H54 (cell line): ENCODE results near the gene METTL6.
"Not testable (repeated sequence)": the region's sequence is repeated elsewhere in the genome, so short reads cannot be mapped to it uniquely, and the experiment has no call there.

ENCODE experiments used
- DNase-seq: peaks from one replicate; pipeline ENCODE4 v3.0.0; 2011; ENCODE audit warnings: low spot score, mixed read lengths; ENCODE audit not compliant: insufficient read length
- FAIRE-seq: peaks from 3 replicates; lab custom pipeline; 2011; peaks lifted over from hg19 to GRCh38; lab: Jason Lieb, UNC
- POLR2A ChIP-seq: IDR thresholded peaks from 2 replicates; pipeline ENCODE4 v1.6.1; 2011; ENCODE audit warnings: low read depth, mild to moderate bottlenecking, low read length

METTL6 gene, protein sequence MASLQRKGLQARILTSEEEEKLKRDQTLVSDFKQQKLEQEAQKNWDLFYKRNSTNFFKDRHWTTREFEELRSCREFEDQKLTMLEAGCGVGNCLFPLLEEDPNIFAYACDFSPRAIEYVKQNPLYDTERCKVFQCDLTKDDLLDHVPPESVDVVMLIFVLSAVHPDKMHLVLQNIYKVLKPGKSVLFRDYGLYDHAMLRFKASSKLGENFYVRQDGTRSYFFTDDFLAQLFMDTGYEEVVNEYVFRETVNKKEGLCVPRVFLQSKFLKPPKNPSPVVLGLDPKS

DNA sequence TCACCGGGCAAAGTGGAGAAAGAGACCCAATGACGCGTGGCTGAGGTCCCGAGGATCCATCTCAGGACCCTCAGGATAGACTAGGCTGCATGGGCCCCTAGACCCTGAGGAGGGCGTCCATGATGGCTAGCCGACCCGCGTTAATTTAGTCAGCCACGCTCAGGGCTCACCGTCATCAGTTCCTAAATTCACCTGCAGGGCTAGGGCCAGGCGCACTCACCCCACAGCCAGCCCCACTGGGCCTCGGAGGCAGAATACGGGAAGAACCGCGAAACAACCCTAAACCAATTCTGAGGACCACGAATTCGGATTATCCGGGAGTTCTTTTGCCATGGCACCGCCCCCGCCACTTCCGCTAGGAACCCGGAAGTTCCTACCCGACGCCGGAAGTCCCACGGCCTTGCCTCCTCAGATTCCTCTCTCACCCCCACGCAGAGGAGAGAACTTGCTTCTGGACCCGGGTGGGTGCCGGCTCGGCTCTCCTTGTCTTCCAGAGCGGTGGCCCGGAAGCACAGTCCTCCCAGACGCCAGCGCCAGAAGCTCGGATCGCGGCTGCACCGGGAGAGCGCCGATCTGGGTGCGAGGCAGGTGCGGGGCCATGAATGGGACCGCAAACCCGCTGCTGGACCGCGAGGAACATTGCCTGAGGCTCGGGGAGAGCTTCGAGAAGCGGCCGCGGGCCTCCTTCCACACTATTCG lies at the start of gene METTL6, which contains the start of gene EAF1:
Gene METTL6 (minus strand): TSS at position 363 of the 699 bp plus-strand sequence. CDS start 1,033 bp downstream, outside the sequence.
Gene EAF1 (plus strand): TSS at position 417 of the 699 bp plus-strand sequence. CDS start 182 bp downstream, at position 599.
- DNase-seq = peak; percentile 77
- peak; percentile 56 for TF ChIP-seq POLR2A
- FAIRE-seq = no peak

DNA sequence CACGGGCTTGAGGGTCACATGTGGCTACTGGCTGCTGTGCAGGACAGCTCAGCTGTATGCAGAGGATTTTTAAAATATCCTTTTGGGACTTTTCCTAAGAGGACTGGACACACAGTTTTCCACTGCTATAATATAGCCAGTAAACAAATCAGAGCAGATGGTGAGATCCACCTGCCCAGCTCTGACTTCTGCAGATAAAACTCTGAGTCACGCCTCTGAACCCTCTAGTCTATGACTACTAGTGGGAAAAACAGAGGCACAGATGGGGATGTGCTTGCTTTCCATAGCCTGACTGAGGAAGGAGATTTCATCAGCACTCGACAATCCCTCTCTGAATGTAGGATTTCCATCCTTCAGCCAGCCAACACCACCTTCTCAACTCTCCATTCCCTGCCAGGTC lies 49.0 kb upstream of the METTL6 start:
- FAIRE-seq (peak; percentile 20), DNase-seq (no peak)

DNA sequence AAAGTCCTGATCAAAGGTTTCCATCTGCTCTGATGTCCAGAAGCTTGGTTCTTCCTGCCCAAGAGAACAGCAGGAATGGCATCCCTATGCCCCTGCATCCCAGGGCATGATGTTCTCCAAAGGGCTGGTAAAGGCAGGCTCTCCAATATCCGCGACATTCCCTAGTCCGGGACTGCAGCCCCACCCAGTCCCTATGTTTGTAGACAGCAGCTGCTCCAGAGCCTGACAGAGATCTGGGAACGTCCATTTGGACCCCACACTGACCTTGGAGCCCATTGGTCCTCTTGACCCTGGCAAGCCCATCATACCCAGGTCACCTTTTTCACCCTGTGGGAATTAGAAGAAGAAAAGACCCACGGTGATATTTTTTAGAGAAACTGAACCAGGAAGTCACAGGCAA lies 47.8 kb upstream of the METTL6 start:
- no peak for TF ChIP-seq POLR2A
- FAIRE-seq (no peak), DNase-seq (no peak)

More for the DNA sequence above, 49.0 kb upstream of the METTL6 start:
- no peak for TF ChIP-seq POLR2A

DNA sequence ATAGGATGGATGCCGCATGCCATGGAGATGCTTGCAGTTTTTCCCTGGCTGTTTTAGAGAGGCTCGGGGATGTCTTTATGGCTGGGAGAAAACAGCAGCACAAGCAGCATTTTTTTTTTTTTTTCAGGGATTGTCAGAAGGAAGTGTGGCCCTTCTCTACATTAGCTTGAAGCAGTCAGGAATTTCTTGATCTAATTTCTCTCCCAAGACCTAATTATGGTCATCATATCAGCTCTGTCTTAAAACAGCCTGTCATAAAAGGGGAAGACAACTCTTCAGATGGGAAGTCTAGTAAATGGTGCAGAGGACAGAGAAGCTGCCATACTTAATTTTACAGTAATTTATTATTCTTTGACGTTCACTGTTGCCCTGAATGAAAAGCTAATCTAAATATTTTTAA lies 44.5 kb upstream of the METTL6 start:
- DNase-seq = no peak
- no peak for TF ChIP-seq POLR2A
- FAIRE-seq = no peak

DNA sequence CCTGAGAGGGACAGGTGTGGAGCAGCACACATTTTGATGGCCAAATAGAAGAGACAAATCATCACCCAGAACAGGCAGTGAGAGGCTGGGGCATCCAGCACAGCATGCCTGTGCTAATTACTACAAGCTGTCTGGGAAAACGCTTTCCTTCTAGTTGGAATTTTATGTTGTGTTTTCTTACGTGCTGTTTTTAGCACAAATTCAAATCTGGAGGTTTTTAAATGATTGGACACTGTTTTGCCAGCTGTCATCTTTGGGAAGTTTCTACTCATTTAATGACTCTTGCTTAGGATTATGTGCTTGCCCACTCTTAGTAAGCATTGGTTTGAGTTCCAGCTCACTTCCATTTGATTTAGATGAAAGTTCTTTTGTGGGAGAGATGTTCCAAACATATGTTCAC lies 43.5 kb upstream of the METTL6 start:
- FAIRE-seq (no peak), DNase-seq (no peak)
- TF ChIP-seq POLR2A = no peak

DNA sequence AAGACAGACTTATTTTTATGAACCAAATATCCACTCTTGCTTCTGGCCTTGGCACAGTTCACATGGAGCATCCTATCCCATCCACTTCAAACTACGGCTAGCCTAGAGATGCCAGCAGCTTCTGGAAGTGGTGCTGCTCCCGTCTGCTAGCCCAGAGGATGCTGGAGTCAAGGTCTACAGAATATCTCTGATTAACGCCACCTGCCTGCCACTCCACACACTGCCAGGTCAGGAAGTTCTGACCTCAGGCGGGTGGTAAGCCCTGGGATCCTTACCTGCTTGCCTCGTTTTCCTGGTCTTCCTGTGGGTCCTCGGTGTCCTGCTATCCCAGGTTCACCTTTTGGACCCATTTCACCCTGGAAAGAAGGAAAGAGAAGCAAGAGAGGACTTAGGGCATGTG lies 42.9 kb upstream of the METTL6 start:
- TF ChIP-seq POLR2A = no peak
- no peak for DNase-seq
- FAIRE-seq = no peak

DNA sequence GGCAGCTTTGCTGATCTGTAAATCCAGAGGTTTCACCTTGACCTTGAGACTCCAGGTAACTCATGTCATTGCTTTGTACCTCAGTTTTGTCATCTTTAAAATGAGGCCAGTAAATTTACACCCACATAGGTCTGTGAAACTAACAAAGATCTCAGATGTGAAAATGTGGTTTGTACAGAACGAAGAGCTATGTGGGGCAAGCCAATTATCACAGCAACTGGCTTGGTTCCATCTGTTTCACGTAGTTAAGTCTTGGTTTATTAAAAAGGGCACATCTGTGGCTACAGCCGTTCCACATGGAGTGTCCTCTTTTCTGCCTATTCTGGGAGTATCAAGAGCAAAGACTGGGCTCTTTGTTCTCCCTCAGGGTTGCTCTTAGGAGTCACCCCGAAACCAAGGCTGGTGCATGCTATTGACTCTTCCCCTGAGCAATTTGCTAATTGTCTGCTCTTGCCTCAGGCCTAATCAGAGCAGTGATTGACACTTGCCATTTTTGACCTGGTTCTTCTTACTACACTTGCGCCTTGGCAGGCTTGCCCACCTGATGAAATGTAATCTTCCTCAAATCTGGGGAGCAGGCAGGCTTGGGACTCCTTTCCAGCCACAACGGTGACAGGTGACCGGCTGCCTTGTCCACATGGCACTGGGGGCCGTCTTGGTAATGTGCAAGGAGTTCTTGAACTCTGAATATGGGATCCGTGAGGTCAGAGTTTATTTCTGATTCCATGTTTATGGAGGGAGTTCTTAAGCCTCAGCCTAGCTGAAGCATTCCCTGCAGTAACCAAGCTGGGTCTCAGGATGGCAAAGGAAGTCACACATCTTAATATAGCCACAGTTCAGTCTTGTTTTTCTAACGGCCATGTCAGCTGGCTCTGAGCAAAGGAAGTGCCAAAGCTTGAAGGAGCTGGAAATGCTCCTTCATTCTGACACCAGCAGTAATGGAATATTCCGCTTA lies 40.2 kb upstream of the METTL6 start:
- no peak for TF ChIP-seq POLR2A
- FAIRE-seq = no peak
- no peak for DNase-seq

DNA sequence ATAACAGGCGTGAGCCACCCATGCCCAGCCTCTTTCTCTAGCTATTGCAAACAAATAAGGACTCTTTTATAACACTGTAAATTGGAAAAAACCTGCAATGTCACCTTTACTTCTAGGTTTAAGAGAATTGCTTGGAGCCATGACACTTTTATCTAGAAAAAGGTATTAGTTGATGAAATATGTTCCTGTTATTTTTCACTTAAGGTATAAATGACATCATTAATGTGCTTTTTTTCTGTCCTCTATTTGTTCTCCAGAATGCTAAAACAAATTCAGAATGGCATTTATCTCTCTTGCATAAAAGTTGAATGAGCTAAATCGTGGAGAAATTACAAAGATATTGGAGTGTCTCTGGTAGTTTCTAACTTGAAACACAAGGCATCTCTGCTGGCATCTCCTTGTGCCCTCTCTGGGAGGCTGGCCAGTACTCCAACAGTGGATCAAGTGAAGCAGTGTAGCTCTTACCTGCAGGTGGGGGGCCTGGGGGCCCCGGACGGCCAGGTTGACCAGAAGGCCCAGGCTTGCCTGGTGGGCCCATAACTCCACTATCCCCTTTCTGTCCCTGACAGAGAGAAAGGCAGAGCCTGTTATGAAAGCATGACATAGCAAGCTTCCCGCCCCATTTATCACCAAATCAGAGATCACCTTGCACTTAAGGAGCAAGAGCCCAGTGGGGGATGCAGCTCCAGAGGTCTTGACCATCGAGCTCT lies 38.7 kb upstream of the METTL6 start:
- FAIRE-seq = no peak
- DNase-seq = no peak
- no peak for TF ChIP-seq POLR2A

DNA sequence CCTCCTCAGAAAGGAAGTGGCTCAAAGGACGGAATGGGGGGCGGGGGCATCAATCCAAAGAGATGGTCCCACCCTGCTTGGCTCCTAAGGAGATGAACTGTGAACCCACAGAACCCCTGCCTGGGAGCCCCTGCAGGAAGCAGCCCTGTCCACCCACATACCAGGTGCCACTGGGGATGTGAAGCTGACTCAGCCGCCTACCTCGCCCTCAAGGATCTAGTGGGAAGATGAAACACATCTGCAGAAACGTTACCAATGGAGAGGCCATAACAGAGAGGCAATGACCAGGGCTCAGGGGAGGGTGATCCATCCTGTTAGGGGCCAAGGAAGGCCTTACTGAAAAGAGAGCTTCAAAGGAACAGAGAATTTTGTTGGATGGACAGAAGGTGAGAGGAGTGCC lies 35.1 kb upstream of the METTL6 start:
- no peak for DNase-seq
- no peak for FAIRE-seq
- no peak for TF ChIP-seq POLR2A

DNA sequence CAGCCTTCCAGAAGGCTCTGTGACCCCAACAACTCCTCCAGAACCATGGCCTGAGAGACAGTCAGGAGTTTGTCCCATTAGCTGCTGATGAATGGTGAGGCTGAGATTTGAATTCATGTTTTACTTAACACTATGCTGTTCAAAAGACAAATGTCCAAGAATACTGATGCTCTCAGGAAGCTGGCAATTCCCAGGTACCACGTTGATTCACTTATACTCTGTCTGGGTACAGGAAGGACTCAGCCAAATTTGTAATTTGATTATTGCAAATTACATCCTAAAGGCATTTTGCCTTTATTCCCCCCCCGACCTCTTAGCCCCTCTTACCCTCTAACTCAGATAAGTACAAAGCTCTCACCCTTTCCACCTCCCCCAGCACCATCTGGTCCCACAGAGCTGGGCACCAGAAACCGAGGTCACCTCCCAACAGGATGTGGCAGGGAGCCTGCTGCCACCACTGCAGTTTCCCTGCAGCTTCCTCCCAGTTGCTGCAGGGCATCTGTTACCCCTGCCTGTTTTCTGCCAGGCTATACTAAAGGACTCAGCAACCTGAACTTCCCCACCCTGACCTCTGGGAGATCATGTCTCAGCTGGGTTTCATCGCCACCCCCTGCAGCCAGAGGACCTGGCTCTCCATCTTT lies 33.7 kb upstream of the METTL6 start:
- TF ChIP-seq POLR2A = no peak
- DNase-seq = no peak
- FAIRE-seq = no peak

DNA sequence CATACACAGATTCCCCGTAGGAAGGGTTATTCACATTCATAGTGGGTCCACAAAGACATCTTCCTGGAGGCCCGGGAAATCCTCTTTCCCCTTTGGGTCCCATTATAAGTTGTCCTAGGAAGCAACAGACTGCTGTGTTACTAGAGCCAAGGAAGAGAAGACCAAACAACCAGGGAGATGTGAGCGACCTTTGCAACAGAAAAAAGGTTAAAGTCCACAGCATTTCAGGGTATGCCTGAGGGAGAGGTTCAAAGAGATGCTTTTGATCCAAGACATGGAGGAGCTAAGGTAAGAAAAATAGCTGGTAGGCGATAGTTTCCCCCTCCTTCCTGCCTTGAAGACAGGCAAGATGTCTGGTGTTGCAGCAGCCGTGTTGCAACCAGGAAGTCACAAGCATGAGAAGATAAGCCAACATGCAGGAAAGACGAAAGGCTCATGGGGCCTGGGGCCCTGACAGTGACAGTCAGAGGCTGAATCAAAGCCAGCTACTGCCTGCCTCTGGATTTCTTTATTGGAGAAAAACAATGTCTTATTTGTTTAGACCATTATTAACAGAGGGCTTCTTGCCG lies 31.0 kb upstream of the METTL6 start:
- no peak for FAIRE-seq
- no peak for DNase-seq

DNA sequence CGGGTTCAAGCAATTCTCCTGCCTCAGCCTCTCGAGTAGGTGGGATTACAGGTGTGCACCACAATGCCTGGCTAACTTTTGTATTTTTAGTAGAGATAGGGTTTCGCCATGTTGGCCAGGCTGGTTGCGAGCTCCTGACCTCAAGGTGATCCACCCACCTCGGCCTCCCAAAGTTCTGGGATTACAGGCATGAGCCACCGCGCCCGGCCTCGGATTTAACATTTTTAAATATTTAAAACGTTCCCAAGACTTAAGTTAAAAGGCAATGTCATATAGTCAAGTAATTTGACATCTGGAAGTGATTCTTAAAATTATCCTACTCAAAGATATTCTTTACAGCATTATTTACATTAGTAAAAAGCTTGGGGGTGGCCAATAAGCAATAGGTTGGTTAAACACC lies 29.6 kb upstream of the METTL6 start:
- DNase-seq, FAIRE-seq: not testable (repeated sequence)

More for the DNA sequence above, 31.0 kb upstream of the METTL6 start:
- TF ChIP-seq POLR2A = no peak
